OCI-LY7 (cell line): ENCODE measurements around the gene GABRA1. TPM values are rescaled to one million over a fixed set of nuclear protein-coding genes. Genes with fewer than 3 reads are reported as not detected.

ENCODE experiments used
- BruUV-seq: library from RNA; stranded (reverse); fragments of 400-500 nt; replicated peaks from 2 replicates; lab custom pipeline; 2021; lab: Mats Ljungman, UMichigan
- CTCF ChIA-PET: fragments of 300-600 bp; sonication (Branson Sonifier 250); formaldehyde crosslinking; loops from one replicate; lab custom pipeline; 2022; ENCODE audit warnings: antibody characterized with exemption; ENCODE audit not compliant: unreplicated experiment; lab: Charles Lee
- POLR2A ChIA-PET: fragments of 300-600 bp; sonication (Branson Sonifier 250); formaldehyde crosslinking; loops from one replicate; lab custom pipeline; 2022; ENCODE audit warnings: antibody characterized with exemption; lab: Charles Lee
- DNase-seq: peaks from one replicate; pipeline ENCODE4 v3.0.0-alpha.2; 2015; ENCODE audit warnings: low spot score
- H2AFZ ChIP-seq: fragments of 200-600 bp; sonication (generic), shearing (Covaris generic); 2 replicates; pipeline ENCODE4 v1.6.1; 2014; ENCODE audit warnings: mild to moderate bottlenecking, antibody characterized with exemption, low read length, moderate library complexity
- H3K27ac ChIP-seq: fragments of 200-600 bp; sonication (generic); 2 replicates; pipeline ENCODE4 v1.5.1; 2014; ENCODE audit warnings: mixed run types, low read depth, mild to moderate bottlenecking, moderate library complexity, low read length, inconsistent platforms; ENCODE audit not compliant: poor library complexity, severe bottlenecking
- H3K36me3 ChIP-seq: fragments of 200-600 bp; sonication (generic); 2 replicates; pipeline ENCODE4 v1.6.1; 2014; ENCODE audit warnings: mild to moderate bottlenecking, antibody characterized with exemption, low read length, moderate library complexity, mixed read lengths; ENCODE audit not compliant: insufficient read depth
- H3K4me1 ChIP-seq: fragments of 200-600 bp; sonication (generic); 2 replicates; pipeline ENCODE4 v1.5.1; 2014; ENCODE audit warnings: mild to moderate bottlenecking, low read length; ENCODE audit not compliant: insufficient read depth, poor library complexity, severe bottlenecking
- H3K4me2 ChIP-seq: fragments of 200-600 bp; sonication (generic); 2 replicates; pipeline ENCODE4 v1.6.1; 2014; ENCODE audit warnings: mild to moderate bottlenecking, low read length
- H3K4me3 ChIP-seq: fragments of 200-600 bp; sonication (generic); 2 replicates; pipeline ENCODE4 v1.5.1; 2014; ENCODE audit warnings: mild to moderate bottlenecking, low read depth, low read length; ENCODE audit not compliant: poor library complexity, severe bottlenecking
- H3K79me2 ChIP-seq: fragments of 200-600 bp; sonication (generic); 2 replicates; pipeline ENCODE4 v1.6.1; 2016; ENCODE audit warnings: low read depth, mild to moderate bottlenecking, low read length, moderate library complexity, mixed read lengths; ENCODE audit not compliant: insufficient read depth
- H3K9me2 ChIP-seq: fragments of 200-600 bp; sonication (generic); 2 replicates; pipeline ENCODE4 v1.6.1; 2016; ENCODE audit warnings: mild to moderate bottlenecking, low read length, mixed read lengths; ENCODE audit not compliant: insufficient read depth
- H3K9me3 ChIP-seq: fragments of 200-600 bp; sonication (generic); 2 replicates; pipeline ENCODE4 v1.6.1; 2014; ENCODE audit warnings: mild to moderate bottlenecking, mixed run types, low read length, mixed read lengths
- H4K20me1 ChIP-seq: fragments of 200-600 bp; sonication (generic); 2 replicates; pipeline ENCODE4 v1.6.1; 2014; ENCODE audit warnings: mild to moderate bottlenecking, antibody characterized with exemption, low read length, moderate library complexity, mixed read lengths; ENCODE audit not compliant: insufficient read depth
- EZH2phosphoT487 ChIP-seq: fragments of 200-600 bp; sonication (generic); IDR thresholded peaks from 2 replicates; pipeline ENCODE4 v1.6.1; 2018; ENCODE audit warnings: low read depth, borderline replicate concordance, mild to moderate bottlenecking, mixed run types, antibody characterized with exemption, low read length, moderate library complexity, mixed read lengths
- intact Hi-C: fragments of 100-400 bp; cut with micrococcal nuclease; formaldehyde crosslinking; loops from one replicate; pipeline ENCODE4 v1.10.0; 2022; ENCODE audit not compliant: unreplicated experiment
- total RNA-seq, 2 experiments: library from RNA; depleted of rRNA in 1 of 2; stranded (reverse); fragments of >200 nt in 1 of 2; shearing (Covaris generic) in 1 of 2; gene quantifications; 2 replicates each; pipeline ENCODE4 v1.2.3, GENCODE V29; 2014 to 2022
- TF ChIP-seq, protein P1 (sequence below): fragments of 200-600 bp; sonication (generic); conservative IDR thresholded peaks from 2 replicates; pipeline ENCODE4 v1.5.1; 2014; ENCODE audit warnings: mild to moderate bottlenecking, antibody characterized with exemption, low read length, moderate library complexity, mixed read lengths

The GABRA1 gene
- total RNA-seq, 2 experiments from 2014 or later = not detected

DNA sequence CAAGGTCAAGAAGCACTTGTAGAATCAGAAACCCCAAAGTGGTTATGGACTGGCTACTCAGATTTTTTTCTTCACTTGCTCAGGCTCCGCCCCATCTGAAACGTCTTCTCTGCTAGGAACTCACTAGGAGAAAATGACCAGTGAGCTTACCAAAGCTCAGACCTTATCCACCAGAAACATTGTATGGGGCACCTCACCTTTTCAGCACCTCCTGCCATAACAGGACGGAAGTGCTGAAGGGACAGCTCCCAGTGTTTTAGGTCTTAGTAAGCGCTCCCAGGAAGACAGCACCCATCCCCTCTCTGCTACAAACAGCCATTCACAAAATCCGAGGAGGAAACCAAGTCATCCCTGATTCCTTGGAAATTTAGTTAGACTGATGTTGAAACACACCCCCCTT lies 1.2 kb upstream of the GABRA1 start:
- no peak overlapping the region for H3K4me2 ChIP-seq
- no peak overlapping the region for H2AFZ ChIP-seq
- intact Hi-C loops = no loop called here
- no peaks in the 10 kb centered on the region for H3K9me3 ChIP-seq
- no peak overlapping the region for H3K4me3 ChIP-seq
- H4K20me1 ChIP-seq = no peaks in the 10 kb centered on the region
- H3K9me2 ChIP-seq = no peaks in the 10 kb centered on the region
- BruUV-seq = no TSS peak
- no peaks in the 10 kb centered on the region for H3K4me1 ChIP-seq
- no peak for DNase-seq
- ChIA-PET CTCF (no interaction called here), POLR2A (interaction anchor here (0.6 to 0.7 kb wide), 2 partner anchors 160 to 532 kb away, joined by 3 read pairs; no protein-coding TSS in a partner anchor)
- H3K79me2 ChIP-seq = no peaks in the 10 kb centered on the region
- no peaks in the 10 kb centered on the region for H3K36me3 ChIP-seq
- TF ChIP-seq, protein P1, sequence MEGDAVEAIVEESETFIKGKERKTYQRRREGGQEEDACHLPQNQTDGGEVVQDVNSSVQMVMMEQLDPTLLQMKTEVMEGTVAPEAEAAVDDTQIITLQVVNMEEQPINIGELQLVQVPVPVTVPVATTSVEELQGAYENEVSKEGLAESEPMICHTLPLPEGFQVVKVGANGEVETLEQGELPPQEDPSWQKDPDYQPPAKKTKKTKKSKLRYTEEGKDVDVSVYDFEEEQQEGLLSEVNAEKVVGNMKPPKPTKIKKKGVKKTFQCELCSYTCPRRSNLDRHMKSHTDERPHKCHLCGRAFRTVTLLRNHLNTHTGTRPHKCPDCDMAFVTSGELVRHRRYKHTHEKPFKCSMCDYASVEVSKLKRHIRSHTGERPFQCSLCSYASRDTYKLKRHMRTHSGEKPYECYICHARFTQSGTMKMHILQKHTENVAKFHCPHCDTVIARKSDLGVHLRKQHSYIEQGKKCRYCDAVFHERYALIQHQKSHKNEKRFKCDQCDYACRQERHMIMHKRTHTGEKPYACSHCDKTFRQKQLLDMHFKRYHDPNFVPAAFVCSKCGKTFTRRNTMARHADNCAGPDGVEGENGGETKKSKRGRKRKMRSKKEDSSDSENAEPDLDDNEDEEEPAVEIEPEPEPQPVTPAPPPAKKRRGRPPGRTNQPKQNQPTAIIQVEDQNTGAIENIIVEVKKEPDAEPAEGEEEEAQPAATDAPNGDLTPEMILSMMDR = no peak
- no peak for TF ChIP-seq EZH2phosphoT487
- H3K27ac ChIP-seq = no peak overlapping the region

DNA sequence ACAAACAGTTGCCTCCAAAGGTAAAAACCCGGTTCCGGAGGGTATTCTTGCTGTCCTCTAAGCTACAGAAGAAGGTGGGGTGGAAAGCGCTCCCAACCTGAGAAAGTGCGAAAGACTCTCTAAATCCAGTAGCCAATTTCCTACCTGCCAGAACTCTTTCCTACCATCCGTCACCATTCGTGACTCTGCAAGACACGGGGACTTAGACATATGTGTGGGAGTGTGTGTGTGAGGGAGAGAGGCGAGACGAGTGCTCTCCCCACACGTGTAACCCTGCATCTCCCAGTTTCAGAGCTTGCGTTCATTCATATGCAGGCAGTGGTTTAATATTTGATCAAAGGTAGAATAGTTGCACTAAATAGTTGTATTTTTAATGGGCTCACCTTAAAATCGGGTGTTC lies 473 bp upstream of the GABRA1 start:
- H3K9me3 ChIP-seq = no peaks in the 10 kb centered on the region
- no peak for DNase-seq
- H3K4me2 ChIP-seq = no peak overlapping the region
- no peaks in the 10 kb centered on the region for H3K36me3 ChIP-seq
- intact Hi-C loops = no loop called here
- H4K20me1 ChIP-seq = no peaks in the 10 kb centered on the region
- CTCF ChIA-PET = no interaction called here
- H2AFZ ChIP-seq = no peak overlapping the region
- TF ChIP-seq, protein P1 = no peak
- TF ChIP-seq EZH2phosphoT487 = no peak
- no peaks in the 10 kb centered on the region for H3K9me2 ChIP-seq
- no peaks in the 10 kb centered on the region for H3K4me1 ChIP-seq
- no peaks in the 10 kb centered on the region for H3K79me2 ChIP-seq
- H3K27ac ChIP-seq = no peak overlapping the region
- no peak overlapping the region for H3K4me3 ChIP-seq
- no TSS peak for BruUV-seq
- POLR2A ChIA-PET = interaction anchor here (0.7 kb wide), 1 partner anchor 159 kb away, joined by 3 read pairs; no protein-coding TSS in a partner anchor

DNA sequence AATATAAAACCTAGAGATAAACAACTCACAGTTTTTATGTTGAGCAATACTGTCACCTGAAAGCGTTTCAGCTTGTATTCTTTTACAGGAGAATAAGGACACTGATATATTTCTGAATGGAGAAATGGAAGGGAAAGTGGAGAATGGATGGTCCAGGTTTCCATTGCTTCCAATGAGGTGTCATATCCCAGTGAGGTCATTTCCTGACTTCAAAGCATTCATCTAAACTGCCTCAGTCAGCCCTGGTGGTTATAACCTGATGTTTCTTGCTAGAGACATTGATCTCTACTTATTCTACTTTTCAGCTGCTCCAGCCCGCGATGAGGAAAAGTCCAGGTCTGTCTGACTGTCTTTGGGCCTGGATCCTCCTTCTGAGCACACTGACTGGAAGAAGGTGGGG lies 2.6 kb downstream of the GABRA1 start:
- H3K27ac ChIP-seq = no peak overlapping the region
- no peaks in the 10 kb centered on the region for H3K9me3 ChIP-seq
- H4K20me1 ChIP-seq = no peaks in the 10 kb centered on the region
- no peak overlapping the region for H3K4me2 ChIP-seq
- POLR2A ChIA-PET = no interaction called here
- CTCF ChIA-PET = no interaction called here
- H3K79me2 ChIP-seq = no peaks in the 10 kb centered on the region
- no TSS peak for BruUV-seq
- no peak for TF ChIP-seq EZH2phosphoT487
- TF ChIP-seq, protein P1 = no peak
- no peaks in the 10 kb centered on the region for H3K4me1 ChIP-seq
- H3K9me2 ChIP-seq = no peaks in the 10 kb centered on the region
- no peak overlapping the region for H2AFZ ChIP-seq
- no peaks in the 10 kb centered on the region for H3K36me3 ChIP-seq
- intact Hi-C loops = loop anchor here (2.0 kb wide), 1 partner anchor 1496 kb away; no protein-coding TSS in a partner anchor
- H3K4me3 ChIP-seq = no peak overlapping the region
- DNase-seq = no peak
